ENCODE measurements around the gene SPTBN1. TPM values are rescaled to one million over a fixed set of nuclear protein-coding genes. Genes with fewer than 3 reads are reported as not detected.

SPTBN1 gene
- total RNA-seq, 2 donors from 2014 or later, result 415 to 524 TPM

DNA sequence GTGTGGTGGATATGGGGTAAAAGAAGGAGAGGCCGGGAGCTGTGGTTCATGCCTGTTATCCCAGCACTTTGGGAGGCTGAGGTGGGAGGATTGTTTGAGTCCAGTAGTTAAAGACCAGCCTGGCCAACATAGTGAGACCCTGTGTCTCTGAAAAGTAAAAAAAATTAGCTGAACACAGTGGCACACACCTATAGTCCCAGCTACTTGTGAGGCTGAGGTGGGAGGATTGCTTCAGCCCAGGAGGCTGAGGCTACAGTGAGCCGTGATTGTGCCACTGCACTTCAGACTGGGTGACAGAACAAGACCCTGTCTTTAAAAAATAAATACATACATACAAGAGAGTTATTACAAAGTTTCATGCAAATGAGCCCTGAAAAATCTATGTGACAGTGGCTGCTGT lies 80.6 kb downstream of the SPTBN1 start:
- no peak overlapping the region for H3K27ac ChIP-seq
- TF ChIP-seq, protein P1, sequence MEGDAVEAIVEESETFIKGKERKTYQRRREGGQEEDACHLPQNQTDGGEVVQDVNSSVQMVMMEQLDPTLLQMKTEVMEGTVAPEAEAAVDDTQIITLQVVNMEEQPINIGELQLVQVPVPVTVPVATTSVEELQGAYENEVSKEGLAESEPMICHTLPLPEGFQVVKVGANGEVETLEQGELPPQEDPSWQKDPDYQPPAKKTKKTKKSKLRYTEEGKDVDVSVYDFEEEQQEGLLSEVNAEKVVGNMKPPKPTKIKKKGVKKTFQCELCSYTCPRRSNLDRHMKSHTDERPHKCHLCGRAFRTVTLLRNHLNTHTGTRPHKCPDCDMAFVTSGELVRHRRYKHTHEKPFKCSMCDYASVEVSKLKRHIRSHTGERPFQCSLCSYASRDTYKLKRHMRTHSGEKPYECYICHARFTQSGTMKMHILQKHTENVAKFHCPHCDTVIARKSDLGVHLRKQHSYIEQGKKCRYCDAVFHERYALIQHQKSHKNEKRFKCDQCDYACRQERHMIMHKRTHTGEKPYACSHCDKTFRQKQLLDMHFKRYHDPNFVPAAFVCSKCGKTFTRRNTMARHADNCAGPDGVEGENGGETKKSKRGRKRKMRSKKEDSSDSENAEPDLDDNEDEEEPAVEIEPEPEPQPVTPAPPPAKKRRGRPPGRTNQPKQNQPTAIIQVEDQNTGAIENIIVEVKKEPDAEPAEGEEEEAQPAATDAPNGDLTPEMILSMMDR (IDR thresholded peaks at IDR 0.05), result no peak
- H3K4me3 ChIP-seq, result no peak overlapping the region
- ATAC-seq (ENCODE audit: insufficient number of reproducible peaks, low FRiP score, low read depth), result no peak
- H3K9me3 ChIP-seq, result no peaks in the 10 kb centered on the region
- peaks cover 0 to 28% of the 10 kb centered on the region in 2 donors for H3K4me1 ChIP-seq (ENCODE audit: control insufficient read depth in 1 of 2, low read depth in 2 of 2)
- DNase-seq (ENCODE audit: low spot score), result no peak
- no peaks in the 10 kb centered on the region for H3K27me3 ChIP-seq (replicated peaks; ENCODE audit: insufficient read depth)
- H3K36me3 ChIP-seq, result peaks cover 6% of the 10 kb centered on the region

DNA sequence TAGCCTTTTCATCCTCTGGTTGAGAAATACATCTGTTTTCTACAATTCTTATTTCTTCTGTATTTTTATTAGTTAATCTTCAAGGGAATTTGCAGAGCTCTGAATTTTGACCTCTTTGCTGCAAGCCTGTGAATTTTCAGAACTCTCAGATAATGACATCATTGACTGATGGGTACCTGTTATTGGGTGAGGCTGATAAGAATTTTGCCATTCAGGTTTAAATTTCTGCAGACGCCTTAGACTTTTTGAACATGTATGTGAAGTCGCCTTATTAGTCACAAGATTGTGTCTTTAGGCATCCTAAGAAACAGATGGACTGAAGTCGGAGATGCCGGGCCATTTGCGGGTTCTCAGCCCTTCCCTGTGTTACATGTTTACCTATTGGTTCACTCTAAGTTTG lies 82.4 kb downstream of the SPTBN1 start:
- Histone ChIP-seq H3K4me3 (no peak overlapping the region), H3K27ac (no peak overlapping the region), H3K27me3 (replicated peaks; ENCODE audit: insufficient read depth) (no peaks in the 10 kb centered on the region), H3K36me3 (peaks cover 6% of the 10 kb centered on the region), H3K4me1 (ENCODE audit: control insufficient read depth in 1 of 2, low read depth in 2 of 2) (peaks cover 0 to 13% of the 10 kb centered on the region in 2 donors), H3K9me3 (no peaks in the 10 kb centered on the region)
- ATAC-seq (ENCODE audit: insufficient number of reproducible peaks, low FRiP score, low read depth), result no peak
- TF ChIP-seq, protein P1 (IDR thresholded peaks at IDR 0.05), result no peak
- no peak for DNase-seq (ENCODE audit: low spot score)

DNA sequence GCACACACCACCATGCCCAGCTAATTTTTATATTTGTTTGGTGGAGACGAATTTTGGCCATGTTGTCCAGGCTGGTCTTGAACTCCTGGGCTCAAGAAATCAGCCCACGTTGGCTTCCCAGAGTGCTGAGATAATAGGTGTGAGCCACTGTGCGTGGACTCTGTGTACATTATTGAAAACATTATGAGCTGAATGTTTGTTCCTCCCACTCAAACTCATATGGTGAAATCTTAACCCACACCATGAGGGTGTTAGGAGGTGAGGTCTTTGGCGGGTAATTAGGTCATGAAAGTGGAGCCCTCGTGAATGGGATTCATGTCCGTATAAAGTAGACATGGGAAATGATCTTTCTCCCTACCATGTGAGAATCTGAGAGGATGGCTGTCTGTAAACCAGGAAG lies 83.6 kb downstream of the SPTBN1 start:
- peaks cover 6% of the 10 kb centered on the region for H3K36me3 ChIP-seq
- H3K27ac ChIP-seq, result no peak overlapping the region
- no peak overlapping the region for H3K4me3 ChIP-seq
- TF ChIP-seq, protein P1 (IDR thresholded peaks at IDR 0.05), result no peak
- no peaks in the 10 kb centered on the region for H3K27me3 ChIP-seq (replicated peaks; ENCODE audit: insufficient read depth)
- H3K9me3 ChIP-seq, result no peaks in the 10 kb centered on the region
- ATAC-seq (ENCODE audit: insufficient number of reproducible peaks, low FRiP score, low read depth) (no peak), DNase-seq (ENCODE audit: low spot score) (no peak)
- H3K4me1 ChIP-seq (ENCODE audit: control insufficient read depth in 1 of 2, low read depth in 2 of 2), result peaks cover 0 to 13% of the 10 kb centered on the region in 2 donors

DNA sequence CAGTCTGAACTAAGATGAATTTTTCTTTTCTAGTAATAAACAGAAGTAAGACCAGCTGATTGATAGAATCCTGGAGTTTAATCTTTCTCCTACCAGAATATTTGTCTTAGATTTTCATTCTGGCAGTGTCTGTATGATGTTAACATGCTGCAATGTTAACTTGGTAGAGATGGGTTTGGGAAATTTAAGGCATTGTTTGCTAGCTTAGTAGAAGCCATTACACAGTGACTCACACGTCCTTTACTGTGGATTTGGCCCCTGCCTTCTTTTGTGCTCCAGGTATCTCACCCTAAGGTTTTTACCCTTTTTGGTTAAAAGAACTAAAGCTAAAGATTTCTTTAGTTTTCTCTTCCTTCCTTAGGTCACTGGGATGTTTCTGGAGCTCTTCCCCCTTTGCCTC lies 84.1 kb downstream of the SPTBN1 start:
- Histone ChIP-seq H3K4me1 (ENCODE audit: control insufficient read depth in 1 of 2, low read depth in 2 of 2) (peaks cover 0 to 13% of the 10 kb centered on the region in 2 donors), H3K27ac (no peak overlapping the region), H3K36me3 (peaks cover 5% of the 10 kb centered on the region), H3K27me3 (replicated peaks; ENCODE audit: insufficient read depth) (no peaks in the 10 kb centered on the region), H3K9me3 (no peaks in the 10 kb centered on the region), H3K4me3 (no peak overlapping the region)
- no peak for ATAC-seq (ENCODE audit: insufficient number of reproducible peaks, low FRiP score, low read depth)
- TF ChIP-seq, protein P1 (IDR thresholded peaks at IDR 0.05), result no peak
- DNase-seq (ENCODE audit: low spot score), result no peak

DNA sequence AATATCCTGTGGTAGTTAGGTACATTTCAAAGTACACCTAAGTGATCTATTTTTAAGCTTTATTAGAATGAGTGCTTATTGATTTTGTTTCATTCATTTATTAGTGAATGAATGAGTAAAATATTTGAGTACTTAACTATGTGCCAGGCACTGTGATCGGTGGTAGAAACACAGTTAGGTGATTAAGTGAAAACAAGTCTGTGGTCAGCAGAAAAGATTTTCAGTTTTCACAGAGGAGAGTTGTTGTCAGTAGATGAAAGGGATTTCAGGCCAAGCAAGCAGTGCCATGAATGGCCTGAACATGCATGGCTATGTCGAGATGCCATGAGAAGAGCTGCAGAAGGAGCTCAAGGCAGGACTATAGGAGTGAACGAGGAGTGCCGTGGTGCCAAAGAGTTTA lies 85.9 kb downstream of the SPTBN1 start:
- peaks cover 0 to 26% of the 10 kb centered on the region in 2 donors for H3K4me1 ChIP-seq (ENCODE audit: control insufficient read depth in 1 of 2, low read depth in 2 of 2)
- H3K27ac ChIP-seq, result no peak overlapping the region
- DNase-seq (ENCODE audit: low spot score), result no peak

More for the DNA sequence above, 85.9 kb downstream of the SPTBN1 start:
- ATAC-seq (ENCODE audit: insufficient number of reproducible peaks, low FRiP score, low read depth), result no peak
- Histone ChIP-seq H3K9me3 (no peaks in the 10 kb centered on the region), H3K36me3 (no peaks in the 10 kb centered on the region), H3K27me3 (replicated peaks; ENCODE audit: insufficient read depth) (no peaks in the 10 kb centered on the region), H3K4me3 (no peak overlapping the region)
- TF ChIP-seq, protein P1 (IDR thresholded peaks at IDR 0.05), result no peak
